H54 (cell line): ENCODE results near the gene MDK.

Source experiments
- DNase-seq: peaks from one replicate; pipeline ENCODE4 v3.0.0; 2011; ENCODE audit warnings: low spot score, mixed read lengths; ENCODE audit not compliant: insufficient read length
- FAIRE-seq: peaks from 3 replicates; lab custom pipeline; 2011; peaks lifted over from hg19 to GRCh38; lab: Jason Lieb, UNC
- POLR2A ChIP-seq: IDR thresholded peaks from 2 replicates; pipeline ENCODE4 v1.6.1; 2011; ENCODE audit warnings: low read depth, mild to moderate bottlenecking, low read length

Gene MDK

DNA sequence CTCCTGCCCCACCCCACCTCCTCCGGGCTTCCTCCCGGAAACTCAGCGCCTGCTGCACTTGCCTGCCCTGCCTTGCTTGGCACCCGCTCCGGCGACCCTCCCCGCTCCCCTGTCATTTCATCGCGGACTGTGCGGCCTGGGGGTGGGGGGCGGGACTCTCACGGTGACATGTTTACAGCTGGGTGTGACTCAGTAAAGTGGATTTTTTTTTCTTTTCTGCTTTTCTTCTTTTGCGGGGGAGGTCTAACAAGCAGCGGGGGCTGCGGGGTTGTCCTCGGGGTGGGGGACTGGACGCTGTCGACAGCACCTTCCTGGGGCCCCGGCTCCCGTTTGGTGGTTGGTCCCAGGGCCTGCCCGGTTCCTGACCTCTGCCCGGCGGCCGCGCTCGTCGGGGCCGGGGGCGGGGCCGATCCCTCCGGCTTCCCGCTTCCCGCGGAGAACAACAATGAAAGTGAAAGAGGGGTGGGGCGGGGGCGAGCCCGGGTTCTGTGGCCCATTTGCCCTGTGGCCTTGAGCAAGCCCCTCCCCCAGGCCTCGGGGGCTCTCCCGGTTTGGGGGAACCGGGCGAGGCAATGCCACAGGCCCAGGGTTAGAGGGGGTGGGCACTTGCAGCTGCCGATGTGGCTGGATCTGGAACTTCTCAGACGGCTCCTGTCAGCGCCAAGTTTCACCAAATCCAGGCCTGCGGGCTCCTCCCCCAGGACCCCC is 975 bp upstream of the MDK start:
- TF ChIP-seq POLR2A: 0 out of 2 replicates have a peak, but pooled peaks have one; percentile 5
- FAIRE-seq (no peak), DNase-seq (peak; percentile 86)

- DNase-seq: no peak
Measured at GRCh38 chr11:46381819-46382645, 563 bp downstream of the MDK start.

DNA sequence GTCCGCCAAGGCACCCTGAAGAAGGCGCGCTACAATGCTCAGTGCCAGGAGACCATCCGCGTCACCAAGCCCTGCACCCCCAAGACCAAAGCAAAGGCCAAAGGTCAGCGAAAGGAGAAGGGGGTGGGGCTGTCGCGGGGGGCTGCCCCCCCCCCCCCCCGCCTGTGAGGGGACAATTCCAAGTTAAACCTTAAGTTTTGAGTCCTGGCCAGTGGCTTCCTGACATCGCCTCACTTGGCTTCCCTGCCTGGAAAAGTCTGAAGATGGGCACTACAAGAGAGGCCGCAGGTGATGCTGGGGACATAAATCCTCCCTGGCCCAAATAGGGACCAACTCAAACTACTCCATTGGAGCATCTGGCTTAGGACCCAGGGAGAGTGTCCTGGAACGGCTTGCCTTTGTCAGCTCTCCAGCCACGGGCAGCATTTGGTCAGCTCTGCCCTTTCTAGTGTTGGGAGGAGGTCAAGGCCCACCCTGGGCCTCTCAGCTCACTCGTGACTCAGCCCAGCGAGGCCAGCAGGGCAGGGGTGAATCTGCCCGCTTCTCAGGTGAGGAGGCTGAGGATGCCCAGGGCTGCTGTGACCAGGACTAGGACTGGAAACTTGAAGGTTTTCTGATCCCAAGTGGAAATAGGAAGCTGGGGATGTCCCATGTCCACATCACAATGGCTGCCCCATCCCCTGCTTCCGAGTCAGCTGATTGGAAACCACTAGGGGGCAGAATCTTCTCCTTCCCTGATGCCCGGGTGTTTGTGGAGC is 1.4 kb downstream of the MDK start:
- FAIRE-seq: no peak
- DNase-seq: peak; percentile 97
- TF ChIP-seq POLR2A: no peak

More at GRCh38 chr11:46381819-46382645, 563 bp downstream of the MDK start:
- TF ChIP-seq POLR2A: no peak
- no peak for FAIRE-seq

- TF ChIP-seq POLR2A: no peak
- no peak for FAIRE-seq
- no peak for DNase-seq
Measured at GRCh38 chr11:46383404-46383758, 1.9 kb downstream of the MDK start.

DNA sequence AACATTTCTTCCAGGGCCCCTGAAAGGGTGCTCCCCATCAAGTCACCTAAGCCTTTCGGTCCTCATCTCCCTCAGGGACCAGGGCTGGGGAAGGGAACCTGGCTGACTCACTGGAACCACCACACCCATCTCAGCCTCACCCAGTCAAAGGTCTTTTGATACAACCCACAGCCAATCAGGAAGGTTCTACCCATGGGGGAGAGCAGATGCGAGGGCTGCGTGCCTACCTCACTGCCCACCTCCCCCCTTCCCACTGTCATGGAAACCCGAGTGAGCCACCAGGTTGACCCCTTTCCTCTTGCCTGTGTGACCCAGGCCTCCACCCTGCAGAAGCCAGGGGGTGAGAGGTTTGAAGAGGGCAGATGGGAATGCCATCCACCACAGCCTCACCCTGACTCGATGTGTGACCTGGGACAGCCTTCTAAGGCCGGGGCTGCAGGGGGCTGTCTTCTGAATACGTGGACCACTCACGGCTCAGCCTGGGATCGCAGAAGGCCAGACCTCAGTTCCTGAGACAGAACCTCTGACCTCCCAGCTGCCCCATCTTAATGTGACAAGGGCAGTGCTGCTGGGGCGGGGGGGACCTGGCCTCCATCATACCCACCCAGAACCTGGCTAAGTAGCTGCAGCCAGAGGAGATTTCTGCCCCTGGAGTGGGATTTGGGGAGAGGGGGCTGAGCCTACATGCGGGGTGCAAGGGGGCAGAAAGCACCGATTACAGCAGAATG is 2.7 kb downstream of the MDK start:
- FAIRE-seq: no peak
- no peak for TF ChIP-seq POLR2A
- peak; percentile 81 for DNase-seq

GRCh38 chr11:46385169-46386004 is 3.9 kb downstream of the MDK start:
- no peak for TF ChIP-seq POLR2A
- no peak for DNase-seq
- FAIRE-seq: no peak

- FAIRE-seq: no peak
- DNase-seq: no peak
- TF ChIP-seq POLR2A: no peak
Measured at GRCh38 chr11:46386005-46386578, 4.6 kb downstream of the MDK start.

GRCh38 chr11:46386674-46387073 is 5.2 kb downstream of the MDK start:
- DNase-seq (peak; percentile 99), FAIRE-seq (no peak)
- TF ChIP-seq POLR2A: no peak

DNA sequence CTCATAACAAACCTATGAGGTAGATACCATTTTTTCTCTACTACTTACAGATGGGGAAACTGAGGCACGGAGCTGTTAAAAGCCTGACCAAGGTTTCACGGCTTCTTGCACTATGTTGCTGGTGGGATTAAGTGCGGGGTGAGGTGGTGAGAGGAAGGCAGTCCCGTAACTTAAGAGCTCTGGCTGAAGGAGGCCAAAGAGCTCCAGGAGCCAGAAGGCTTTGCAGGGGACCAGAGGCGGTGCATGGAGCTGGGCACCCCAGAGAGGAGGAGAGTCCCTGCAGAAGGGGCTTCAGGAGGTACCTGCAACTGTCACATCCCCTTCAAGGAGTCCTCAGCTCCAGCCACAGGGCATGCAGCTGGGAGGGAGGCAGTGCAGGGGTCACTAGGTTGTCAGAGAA is 6.0 kb downstream of the MDK start:
- TF ChIP-seq POLR2A: no peak
- DNase-seq: no peak
- FAIRE-seq: no peak

GRCh38 chr11:46387919-46388618 is 6.6 kb downstream of the MDK start:
- TF ChIP-seq POLR2A: no peak
- DNase-seq (no peak), FAIRE-seq (no peak)

- FAIRE-seq (no peak), DNase-seq (peak; percentile 40)
- no peak for TF ChIP-seq POLR2A
Measured at GRCh38 chr11:46388619-46389449, 7.4 kb downstream of the MDK start.
